Thyroid gland (tissue), 4 donors: ENCODE results near the gene PHF8.

Experiments used
- CTCF ChIP-seq, 6 experiments: fragments of 200-600 bp in 3 of 6; fragments of 450-650 bp in 3 of 6; sonication (generic) in 3 of 6; IDR thresholded peaks; one replicate each; pipeline ENCODE4 v1.5.1; 2016 to 2019; ENCODE audit warnings: antibody characterized with exemption in 6 of 6, mild to moderate bottlenecking in 2 of 6, inconsistent platforms in 1 of 6, moderate library complexity in 1 of 6
- POLR2A ChIP-seq, 2 donors: fragments of 450-650 bp; IDR thresholded peaks; one replicate each; pipeline ENCODE4 v1.6.1; 2017; ENCODE audit warnings: antibody characterized with exemption in 2 of 2, mild to moderate bottlenecking in 2 of 2, moderate library complexity in 1 of 2

GRCh38 chrX:53974529-53974928 is 69.7 kb downstream of the PHF8 start:
- TF ChIP-seq POLR2A (IDR thresholded peaks at IDR 0.05) (no peak), CTCF (IDR thresholded peaks at IDR 0.05) (no peak)
